ENCODE measurements around the gene ALG3.

The ALG3 gene

DNA sequence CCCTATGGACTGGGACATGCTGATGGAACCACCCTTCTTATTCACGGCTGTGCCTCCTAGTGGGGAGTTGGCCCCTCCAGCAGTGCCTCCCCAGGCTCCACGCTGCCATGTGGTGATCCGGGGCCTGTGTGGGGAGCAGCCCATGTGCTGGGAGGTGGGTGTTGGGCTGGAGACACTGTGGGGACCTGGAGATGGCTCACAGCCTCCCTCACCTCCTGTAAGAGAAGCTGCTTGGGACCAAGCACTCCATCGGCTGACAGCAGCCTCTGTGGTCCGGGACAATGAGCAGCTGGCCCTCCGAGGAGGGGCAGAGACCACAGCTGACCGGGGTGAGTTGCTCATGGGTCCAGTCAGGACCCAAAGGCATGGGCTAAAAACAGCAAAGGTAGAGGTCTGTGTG, 9.1 kb downstream of the ALG3 start:
- no peaks in the 10 kb centered on the region for H3K9me3 ChIP-seq (replicated peaks in 1 of 11)

DNA sequence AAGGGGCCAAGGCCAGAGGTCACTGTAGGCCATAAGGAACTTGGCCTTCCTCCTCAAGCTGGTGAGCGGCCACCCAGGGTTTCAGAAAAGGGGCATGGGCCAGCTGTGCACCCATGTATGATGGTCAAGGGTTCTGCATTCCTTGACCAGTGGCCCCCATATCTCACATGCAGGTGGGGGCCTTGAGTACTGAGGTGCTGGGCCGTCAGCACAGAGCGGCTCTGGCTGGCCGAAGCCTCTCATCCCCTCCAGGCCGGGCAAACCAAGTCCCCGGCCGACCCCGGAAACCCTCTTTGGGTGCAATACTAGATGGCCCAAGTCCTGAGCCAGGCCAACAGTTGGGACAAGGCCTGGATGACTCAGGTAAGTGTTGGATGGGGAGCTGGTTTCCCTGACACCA, 9.5 kb downstream of the ALG3 start:
- H3K4me3 ChIP-seq = no peak overlapping the region
- no peak for TF ChIP-seq Cebpa-rat (IDR thresholded peaks at IDR 0.05)
- peaks cover 21 to 37% (median 30%) of the 10 kb centered on the region in 11 experiments for H3K36me3 ChIP-seq
- no peaks in the 10 kb centered on the region for H3K9me3 ChIP-seq (replicated peaks in 1 of 11)
- peaks cover 0 to 86% (median 54%) of the 10 kb centered on the region in 11 experiments; a peak in 18 of 22 replicates for H4K20me1 ChIP-seq
- no peak overlapping the region for H3K9ac ChIP-seq
- no peak overlapping the region for H3K4me2 ChIP-seq
- no peaks in the 10 kb centered on the region for H3K27me3 ChIP-seq
- no peak overlapping the region for H3K27ac ChIP-seq
- H3K4me1 ChIP-seq = peaks cover 35 to 47% (median 45%) of the 10 kb centered on the region in 10 experiments

More for the DNA sequence above, 9.1 kb downstream of the ALG3 start:
- no peak for TF ChIP-seq Cebpa-rat (IDR thresholded peaks at IDR 0.05)
- peaks cover 31 to 42% (median 40%) of the 10 kb centered on the region in 10 experiments for H3K4me1 ChIP-seq
- no peak overlapping the region for H3K4me2 ChIP-seq
- no peak overlapping the region for H3K9ac ChIP-seq
- no peak overlapping the region for H3K4me3 ChIP-seq
- H3K27me3 ChIP-seq = no peaks in the 10 kb centered on the region
- peaks cover 0 to 89% (median 58%) of the 10 kb centered on the region in 11 experiments; a peak in 18 of 22 replicates for H4K20me1 ChIP-seq
- no peak overlapping the region for H3K27ac ChIP-seq
- peaks cover 26 to 41% (median 35%) of the 10 kb centered on the region in 11 experiments for H3K36me3 ChIP-seq

DNA sequence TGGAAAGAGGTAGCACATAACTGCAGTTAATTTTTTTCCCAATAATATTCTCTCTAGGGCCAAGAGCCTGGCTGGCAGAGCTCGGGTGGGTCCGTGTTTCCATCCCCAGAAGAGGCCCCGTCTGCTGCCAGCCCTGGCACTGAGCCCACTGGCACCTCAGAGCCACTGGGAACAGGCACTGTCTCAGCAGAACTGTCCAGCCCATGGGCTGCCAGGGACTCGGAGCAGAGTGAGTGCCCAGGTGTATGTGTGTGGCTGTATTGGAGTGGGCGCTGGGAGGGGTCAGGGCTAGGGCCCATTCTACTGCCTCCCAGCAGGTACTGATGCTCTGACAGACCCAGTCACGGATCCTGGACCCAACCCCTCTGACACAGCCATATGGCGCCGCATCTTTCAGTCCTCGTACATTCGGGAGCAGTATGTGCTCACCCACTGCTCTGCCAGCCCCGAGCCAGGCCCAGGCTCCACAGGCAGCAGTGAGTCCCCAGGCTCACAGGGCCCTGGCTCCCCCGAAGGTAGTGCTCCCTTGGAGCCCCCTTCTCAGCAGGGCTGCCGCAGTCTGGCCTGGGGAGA, 10.4 kb downstream of the ALG3 start:
- peaks cover 0 to 80% (median 49%) of the 10 kb centered on the region in 11 experiments; a peak in 18 of 22 replicates for H4K20me1 ChIP-seq
- H3K4me1 ChIP-seq = peaks cover 40 to 56% (median 54%) of the 10 kb centered on the region in 10 experiments
- no peak overlapping the region for H3K4me3 ChIP-seq
- H3K4me2 ChIP-seq = peak overlapping the region in 10 of 11 experiments; percentile 8 to 98 (median 73); a peak in 14 of 22 replicates
- no peaks in the 10 kb centered on the region for H3K27me3 ChIP-seq
- peaks cover 12 to 28% (median 22%) of the 10 kb centered on the region in 11 experiments for H3K36me3 ChIP-seq
- TF ChIP-seq Cebpa-rat (IDR thresholded peaks at IDR 0.05) = no peak
- no peaks in the 10 kb centered on the region for H3K9me3 ChIP-seq (replicated peaks in 1 of 11)
- H3K9ac ChIP-seq = no peak overlapping the region
- H3K27ac ChIP-seq = no peak overlapping the region

DNA sequence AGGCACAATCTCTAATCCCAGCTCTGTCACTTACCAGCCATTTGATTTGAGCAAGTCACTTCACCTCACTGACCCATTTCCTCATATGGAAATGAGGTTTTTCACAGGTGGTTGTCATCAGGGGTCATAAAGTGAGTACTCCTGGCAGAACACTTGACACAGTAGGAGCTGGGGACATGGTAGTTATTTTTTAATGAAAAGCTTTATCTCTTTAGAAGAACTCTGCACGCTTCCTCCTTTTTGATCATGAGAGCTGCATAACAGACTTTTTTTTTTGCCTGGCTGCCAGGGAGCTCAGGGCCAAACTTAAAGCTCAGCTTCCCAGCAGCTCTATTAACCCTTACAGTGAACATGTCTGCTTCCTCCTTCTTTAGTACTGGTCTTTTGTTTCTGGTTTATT, 11.0 kb downstream of the ALG3 start:
- peaks cover 0 to 2% (median under 1%) of the 10 kb centered on the region in 11 experiments; a peak in 5 of 22 replicates for H3K27me3 ChIP-seq
- H3K4me3 ChIP-seq = no peak overlapping the region
- peak overlapping the region; percentile 18 to 98 (median 90); a peak in 20 of 22 replicates for H3K4me2 ChIP-seq
- peaks cover 40 to 61% (median 59%) of the 10 kb centered on the region in 10 experiments for H3K4me1 ChIP-seq
- TF ChIP-seq Cebpa-rat (IDR thresholded peaks at IDR 0.05) = no peak
- H3K9ac ChIP-seq = no peak overlapping the region
- H3K27ac ChIP-seq = 0 out of 22 replicates have a peak overlapping the region, but pooled peaks of 1 of the 11 experiments have one; percentile 62
- H3K36me3 ChIP-seq = peaks cover 7 to 22% (median 16%) of the 10 kb centered on the region in 11 experiments
- H3K9me3 ChIP-seq (replicated peaks in 1 of 11) = no peaks in the 10 kb centered on the region
- peaks cover 0 to 80% (median 47%) of the 10 kb centered on the region in 11 experiments; a peak in 18 of 22 replicates for H4K20me1 ChIP-seq

DNA sequence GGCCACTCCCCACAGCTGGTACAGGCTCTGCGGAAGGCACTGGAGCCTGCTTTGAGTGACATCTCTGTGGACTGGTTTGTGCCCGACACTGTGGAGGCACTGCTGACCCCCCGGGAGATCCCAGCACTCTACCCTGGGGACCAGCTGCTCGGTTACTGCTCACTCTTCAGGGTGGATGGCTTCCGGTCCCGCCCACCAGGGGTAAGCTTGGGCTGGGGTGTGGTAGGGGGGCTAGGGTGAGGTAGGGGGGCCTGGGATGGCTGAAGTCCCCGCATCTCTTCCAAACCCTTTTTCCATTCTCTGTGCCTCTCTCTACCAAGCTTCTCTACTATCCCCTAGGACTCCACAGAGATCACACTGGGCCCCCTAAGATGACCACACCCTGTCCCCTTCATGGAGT, 11.6 kb downstream of the ALG3 start:
- H3K4me2 ChIP-seq = peak overlapping the region; percentile 57 to 98 (median 90)
- no peaks in the 10 kb centered on the region for H3K9me3 ChIP-seq (replicated peaks in 1 of 11)
- no peak for TF ChIP-seq Cebpa-rat (IDR thresholded peaks at IDR 0.05)
- H3K4me1 ChIP-seq = peaks cover 40 to 67% (median 62%) of the 10 kb centered on the region in 10 experiments
- peaks cover 0 to 78% (median 46%) of the 10 kb centered on the region in 11 experiments; a peak in 18 of 22 replicates for H4K20me1 ChIP-seq
- peak overlapping the region in 3 of 10 experiments; percentile 9 to 35 (median 28); a peak in 3 of 20 replicates for H3K4me3 ChIP-seq
- peaks cover 1 to 17% (median 10%) of the 10 kb centered on the region in 11 experiments; a peak in 19 of 22 replicates for H3K36me3 ChIP-seq
- H3K9ac ChIP-seq = peak overlapping the region in 4 of 11 experiments; percentile 36 to 61 (median 58); a peak in 6 of 22 replicates
- H3K27me3 ChIP-seq = peaks cover 2 to 8% (median 6%) of the 10 kb centered on the region in 11 experiments; a peak in 20 of 22 replicates
- peak overlapping the region in 5 of 11 experiments; percentile 35 to 67 (median 58); a peak in 9 of 22 replicates for H3K27ac ChIP-seq

DNA sequence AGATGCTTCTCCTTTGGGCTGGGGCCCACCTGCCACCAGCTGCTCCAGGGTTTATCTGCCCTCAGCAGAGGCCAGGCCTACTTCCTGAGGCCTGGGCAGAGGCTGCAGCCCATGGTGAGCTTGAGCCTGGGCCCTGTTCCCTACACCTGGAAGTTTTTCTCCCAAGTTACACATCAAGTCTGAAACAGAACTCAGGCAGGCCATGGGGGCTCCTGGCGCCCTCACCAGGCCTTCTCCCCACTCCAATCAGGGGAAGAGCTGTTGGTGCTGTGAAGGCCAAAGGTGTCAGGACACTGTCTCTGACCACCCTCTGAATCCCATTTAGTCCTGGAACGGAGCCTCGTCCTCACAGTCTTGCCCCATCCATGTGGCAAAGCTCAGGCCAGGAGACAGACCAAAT, 12.1 kb downstream of the ALG3 start:
- Histone ChIP-seq H3K4me3 (peak overlapping the region in 4 of 10 experiments; percentile 4 to 35 (median 18); a peak in 4 of 20 replicates), H3K9me3 (replicated peaks in 1 of 11) (no peaks in the 10 kb centered on the region), H3K27ac (peak overlapping the region in 6 of 11 experiments; percentile 35 to 67 (median 58); a peak in 10 of 22 replicates), H3K36me3 (peaks cover 0 to 11% (median 5%) of the 10 kb centered on the region in 11 experiments; a peak in 14 of 22 replicates), H4K20me1 (peaks cover 0 to 78% (median 44%) of the 10 kb centered on the region in 11 experiments; a peak in 18 of 22 replicates), H3K27me3 (peaks cover 7 to 14% (median 12%) of the 10 kb centered on the region in 11 experiments), H3K4me1 (peaks cover 40 to 73% (median 63%) of the 10 kb centered on the region in 10 experiments), H3K4me2 (peak overlapping the region; percentile 57 to 98 (median 90)), H3K9ac (peak overlapping the region in 5 of 11 experiments; percentile 4 to 61 (median 55); a peak in 8 of 22 replicates)
- no peak for TF ChIP-seq Cebpa-rat (IDR thresholded peaks at IDR 0.05)

DNA sequence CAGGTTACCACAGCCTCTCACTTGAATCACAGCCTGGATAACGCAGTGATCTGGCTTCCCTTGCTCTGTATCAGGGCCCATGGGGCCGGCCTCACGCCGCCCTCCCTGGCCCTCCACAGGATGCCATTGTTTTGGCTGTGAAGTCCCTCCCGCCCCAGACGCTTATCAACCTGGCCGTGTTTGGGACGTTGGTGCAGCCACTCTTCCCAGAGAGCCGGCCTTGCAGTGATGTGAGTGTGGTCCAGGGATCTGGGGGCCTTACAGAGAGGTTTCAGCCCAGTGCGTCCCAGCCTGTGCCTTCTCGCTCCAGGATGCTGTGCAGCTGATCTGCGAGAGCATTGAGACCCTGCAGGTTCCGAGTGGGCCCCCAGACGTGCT, 12.7 kb downstream of the ALG3 start:
- Histone ChIP-seq H3K27ac (peak overlapping the region in 6 of 11 experiments; percentile 35 to 67 (median 58); a peak in 11 of 22 replicates), H3K4me3 (peak overlapping the region in 2 of 10 experiments; percentile 9 to 28; a peak in 3 of 20 replicates), H4K20me1 (peaks cover 0 to 78% (median 44%) of the 10 kb centered on the region in 11 experiments; a peak in 19 of 22 replicates), H3K4me1 (peaks cover 40 to 79% (median 66%) of the 10 kb centered on the region in 10 experiments), H3K36me3 (peaks cover 0 to 5% (median 0%) of the 10 kb centered on the region in 11 experiments; a peak in 1 of 22 replicates), H3K4me2 (peak overlapping the region; percentile 57 to 98 (median 90); a peak in 21 of 22 replicates), H3K9ac (peak overlapping the region in 6 of 11 experiments; percentile 18 to 61 (median 46); a peak in 9 of 22 replicates), H3K27me3 (peaks cover 14 to 20% (median 18%) of the 10 kb centered on the region in 11 experiments), H3K9me3 (replicated peaks in 1 of 11) (no peaks in the 10 kb centered on the region)
- TF ChIP-seq Cebpa-rat (IDR thresholded peaks at IDR 0.05) = no peak

DNA sequence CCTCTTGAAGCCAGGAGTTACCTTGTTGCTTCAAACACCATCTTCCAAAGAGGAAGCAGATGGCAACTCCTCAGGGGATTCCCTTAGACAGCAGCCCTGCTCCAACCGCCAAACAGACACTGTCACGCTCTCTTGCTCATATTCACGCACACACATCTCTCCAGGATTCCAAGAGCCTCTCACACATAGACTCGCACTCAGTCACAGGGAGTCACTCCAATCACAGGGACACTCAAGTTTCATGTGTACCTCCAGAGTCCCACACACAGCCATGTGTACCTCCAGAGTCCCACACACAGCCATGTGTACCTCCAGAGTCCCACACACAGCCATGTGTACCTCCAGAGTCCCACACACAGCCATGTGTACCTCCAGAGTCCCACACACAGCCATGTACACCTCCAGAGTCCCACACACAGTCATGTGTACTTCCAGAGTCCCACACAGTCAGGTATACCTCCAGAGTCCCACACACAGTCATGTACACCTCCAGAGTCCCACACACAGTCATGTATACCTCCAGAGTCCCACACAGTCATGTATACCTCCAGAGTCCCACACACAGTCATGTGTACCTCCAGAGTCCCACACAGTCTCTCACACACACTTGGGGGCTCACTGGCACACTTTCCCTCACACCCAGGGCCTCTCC, 13.3 kb downstream of the ALG3 start:
- no peak for TF ChIP-seq Cebpa-rat (IDR thresholded peaks at IDR 0.05)
- Histone ChIP-seq H3K27ac (peak overlapping the region in 5 of 11 experiments; percentile 35 to 67 (median 58); a peak in 11 of 22 replicates), H3K9ac (peak overlapping the region in 5 of 11 experiments; percentile 27 to 61 (median 55); a peak in 7 of 22 replicates), H3K4me3 (no peak overlapping the region), H3K9me3 (replicated peaks in 1 of 11) (no peaks in the 10 kb centered on the region), H4K20me1 (peaks cover 0 to 78% (median 44%) of the 10 kb centered on the region in 11 experiments; a peak in 19 of 22 replicates), H3K4me2 (peak overlapping the region; percentile 57 to 98 (median 90); a peak in 21 of 22 replicates), H3K4me1 (peaks cover 44 to 84% (median 71%) of the 10 kb centered on the region in 10 experiments), H3K27me3 (peaks cover 19 to 25% (median 23%) of the 10 kb centered on the region in 11 experiments), H3K36me3 (no peaks in the 10 kb centered on the region)
